GM18868 (cell line): Measurements from ENCODE around the gene FREM1.
A peak's percentile ranks its signal among the peaks of the same experiment; 100 is the strongest.

Experiments
- ATAC-seq: cut with Tn5 transposase; IDR thresholded peaks from one replicate; pipeline ENCODE4 v1.9.1; 2021; ENCODE audit warnings: mild to moderate bottlenecking, moderate library complexity; ENCODE audit not compliant: unreplicated experiment

FREM1 gene

DNA sequence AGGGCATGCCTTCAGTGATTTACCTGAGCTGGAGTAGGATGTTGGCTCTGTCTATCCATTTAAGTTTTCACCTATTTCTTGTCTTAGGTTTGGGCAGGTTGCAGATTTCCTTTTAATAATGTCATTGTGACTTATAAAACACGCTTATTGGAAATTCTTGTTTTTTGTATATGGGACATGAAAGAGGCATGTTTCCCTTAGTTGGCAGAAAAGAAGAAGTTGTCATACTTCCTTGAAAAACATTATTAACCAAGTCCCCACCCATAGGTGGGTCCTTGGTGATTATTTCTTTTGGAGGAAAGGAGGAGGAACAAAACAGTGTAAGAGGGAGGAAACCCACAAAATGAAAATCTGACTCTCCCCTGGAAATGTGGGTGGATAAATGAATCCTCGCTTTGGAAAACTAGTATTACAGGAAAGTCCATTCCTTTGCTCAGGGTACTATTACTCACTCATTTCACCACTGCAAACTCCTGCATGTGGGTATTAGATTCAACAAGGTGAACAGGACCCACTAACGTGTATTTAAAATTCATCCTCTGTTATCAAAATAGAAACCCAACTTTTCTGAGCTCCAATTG is 197.0 kb downstream of the FREM1 start:
- no peak for ATAC-seq

DNA sequence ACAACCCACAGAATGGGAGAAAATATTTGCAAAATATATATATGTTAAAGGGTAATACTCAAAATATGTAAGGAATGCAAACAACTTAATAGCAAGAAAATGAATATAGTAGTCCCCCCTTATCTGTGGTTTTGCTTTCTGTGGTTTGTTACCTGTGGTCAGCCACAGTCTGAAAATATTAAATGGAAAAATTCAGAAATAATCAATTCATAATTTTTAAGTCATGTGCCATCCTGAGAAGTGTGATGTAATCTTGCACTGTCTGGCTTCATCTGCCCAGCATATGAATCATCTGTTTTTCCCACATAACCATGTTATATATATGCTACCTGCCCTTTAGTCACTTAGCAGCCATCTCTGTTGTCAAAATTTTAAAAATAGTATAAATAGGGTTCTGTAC is 199.4 kb downstream of the FREM1 start:
- ATAC-seq = no peak

DNA sequence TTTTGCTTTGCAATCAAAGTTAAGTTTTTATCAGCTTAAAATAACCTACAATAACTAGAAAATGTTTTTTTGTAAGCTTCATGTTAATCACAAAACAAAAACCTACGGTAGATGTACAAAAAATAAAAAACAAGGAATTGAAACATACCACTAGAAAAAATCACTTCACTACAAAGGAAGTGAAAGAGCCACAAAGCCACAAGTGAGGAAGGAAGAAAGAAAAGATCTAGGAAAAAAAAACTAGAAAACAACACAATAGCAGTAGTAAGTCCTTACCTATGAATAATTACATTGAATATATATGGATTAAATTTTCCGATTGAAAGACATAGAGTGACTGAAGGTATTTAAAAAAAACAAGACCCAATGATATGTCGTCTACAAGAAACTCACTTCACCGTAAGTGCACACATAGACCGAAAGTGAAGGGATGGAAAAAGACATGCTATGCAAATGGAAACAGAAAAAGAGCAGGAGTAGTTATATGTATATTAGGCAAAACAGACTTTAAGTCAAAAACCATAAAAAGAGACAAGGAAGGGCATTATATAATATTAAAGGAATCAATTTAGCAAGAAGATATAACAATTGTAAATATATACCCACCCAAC is 203.6 kb downstream of the FREM1 start:
- peak; percentile 77 for ATAC-seq

DNA sequence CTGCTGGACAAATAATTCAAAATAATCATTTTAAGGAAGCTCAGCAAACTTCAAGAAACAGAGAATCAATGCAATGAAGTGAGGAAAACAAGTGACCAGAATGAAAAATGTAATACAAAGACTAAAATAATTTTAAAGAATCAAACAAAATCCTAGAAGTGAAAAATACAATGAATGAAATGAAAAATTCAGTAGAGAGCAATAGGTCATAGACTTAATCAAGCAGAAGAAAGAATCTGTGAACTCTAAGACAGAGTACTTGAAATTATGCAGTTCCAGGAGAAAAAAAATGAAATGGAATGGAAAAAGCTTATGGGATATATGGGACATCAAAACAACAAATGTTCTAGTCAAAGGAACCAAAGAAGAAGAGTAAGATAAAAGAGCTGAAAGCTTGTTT is 205.1 kb downstream of the FREM1 start:
- ATAC-seq = no peak

DNA sequence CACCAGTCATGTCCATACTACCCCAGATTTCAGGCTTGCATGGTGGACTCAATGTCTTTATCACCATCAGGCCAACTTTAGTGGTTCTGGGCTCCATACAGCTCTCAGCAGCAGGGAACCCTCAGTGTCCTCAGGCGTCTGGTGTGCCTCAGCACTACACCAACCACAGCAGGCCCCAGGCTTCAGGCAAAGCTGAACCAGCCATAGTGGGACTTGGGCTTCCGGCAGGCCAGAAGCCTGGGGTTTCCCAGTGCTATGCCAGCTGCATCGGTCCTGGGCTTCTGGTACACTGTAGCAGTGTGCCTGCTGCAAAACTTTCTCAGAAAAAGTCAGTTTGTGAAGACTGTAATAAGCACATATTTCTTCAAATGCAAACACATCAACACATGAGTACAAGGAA is 205.9 kb downstream of the FREM1 start:
- no peak for ATAC-seq

DNA sequence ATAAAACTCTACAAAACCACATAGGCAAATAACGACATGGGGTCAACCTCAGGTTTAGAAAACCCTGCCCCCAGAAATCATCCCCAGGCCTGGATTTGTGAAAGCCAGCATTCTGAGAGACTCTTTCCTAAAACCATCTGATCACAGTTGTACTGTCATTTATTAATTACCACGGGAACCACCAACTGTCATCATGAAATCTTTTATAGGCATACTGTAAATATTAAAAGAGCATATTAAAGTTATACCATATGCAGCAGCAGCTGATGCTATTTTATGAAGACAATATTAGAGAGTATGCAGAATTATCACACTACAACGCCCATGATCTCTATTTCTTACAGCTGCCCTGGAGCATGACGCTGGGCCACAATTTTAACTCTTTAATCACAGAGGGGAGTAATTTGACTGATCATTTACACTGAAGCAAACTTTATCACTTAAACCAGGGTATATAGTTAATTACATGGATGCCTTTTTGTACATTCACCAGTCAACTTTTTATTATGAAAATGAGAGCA is 208.0 kb downstream of the FREM1 start:
- no peak for ATAC-seq

DNA sequence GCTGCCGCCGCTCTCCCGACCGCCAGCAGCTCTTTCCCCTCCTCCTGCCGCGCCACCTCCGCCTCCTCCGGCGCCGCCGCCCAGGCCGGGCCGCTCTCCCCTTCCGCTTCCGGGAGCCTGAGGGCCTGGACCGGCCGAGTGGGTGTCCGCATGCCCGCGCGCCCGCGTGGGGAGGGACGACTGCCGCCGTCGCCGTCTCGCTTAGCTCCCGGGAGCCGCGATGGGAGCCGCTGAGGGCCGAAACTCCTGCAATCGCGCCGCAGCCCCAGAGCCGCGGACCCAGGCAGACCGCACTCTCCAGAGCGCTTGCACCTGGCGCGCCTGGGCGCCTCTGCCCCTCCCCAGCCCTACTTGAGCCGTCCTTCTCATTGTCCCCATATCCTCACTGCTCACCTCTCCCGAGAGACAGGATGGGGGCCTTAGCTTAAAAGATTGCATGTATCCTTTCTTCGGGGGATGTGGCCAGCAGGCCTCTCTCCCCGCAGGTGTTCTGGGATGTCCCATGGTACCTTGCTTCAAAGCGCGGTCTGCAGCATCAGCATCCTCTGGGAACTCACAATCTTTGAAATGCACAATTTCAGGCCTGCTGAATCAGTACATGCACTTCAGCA is 216.9 kb downstream of the FREM1 start, which contains the start of gene ZDHHC21:
TSS of gene ZDHHC21 (minus strand) at position 182 of the 611 bp plus-strand sequence. CDS start 19,092 bp downstream, outside the sequence.
- peak; percentile 84 for ATAC-seq

DNA sequence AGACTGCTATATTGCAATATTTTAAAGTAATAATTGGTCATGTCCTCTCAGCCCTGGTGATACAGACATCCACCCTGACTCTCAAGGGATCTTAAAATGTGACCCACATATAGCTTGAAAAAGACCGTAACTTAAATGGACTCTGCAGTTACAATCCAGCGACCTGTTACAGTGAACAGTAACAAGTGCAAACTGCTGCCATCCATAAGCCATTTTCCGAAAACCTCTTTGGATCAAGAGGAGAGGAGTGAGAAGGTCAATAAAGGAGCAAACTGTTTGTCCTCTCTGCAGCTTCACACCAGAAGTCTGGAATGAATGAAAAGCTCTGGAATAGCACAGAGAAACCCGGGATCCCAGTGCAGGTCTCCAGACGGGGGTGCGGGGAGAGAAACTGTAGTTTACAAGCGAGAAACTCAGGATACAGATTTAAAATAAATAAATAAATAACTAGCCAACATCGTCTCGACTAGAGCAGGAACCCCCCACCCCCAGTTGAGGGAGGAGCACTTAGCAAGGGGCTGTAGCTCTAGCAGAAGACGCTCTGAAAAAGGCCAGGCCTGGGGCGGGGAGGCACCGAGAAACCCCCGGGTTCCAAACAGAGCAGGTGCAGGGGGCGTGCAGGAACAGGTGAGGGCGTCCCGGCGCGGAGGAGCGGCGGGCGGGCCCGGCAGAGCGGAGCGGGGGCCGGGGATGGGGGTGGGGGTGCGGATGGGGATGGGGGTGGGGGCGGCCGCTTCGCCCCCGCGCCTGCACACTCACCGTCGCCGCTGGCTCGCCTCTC is 217.6 kb downstream of the FREM1 start:
- peak; percentile 56 for ATAC-seq

DNA sequence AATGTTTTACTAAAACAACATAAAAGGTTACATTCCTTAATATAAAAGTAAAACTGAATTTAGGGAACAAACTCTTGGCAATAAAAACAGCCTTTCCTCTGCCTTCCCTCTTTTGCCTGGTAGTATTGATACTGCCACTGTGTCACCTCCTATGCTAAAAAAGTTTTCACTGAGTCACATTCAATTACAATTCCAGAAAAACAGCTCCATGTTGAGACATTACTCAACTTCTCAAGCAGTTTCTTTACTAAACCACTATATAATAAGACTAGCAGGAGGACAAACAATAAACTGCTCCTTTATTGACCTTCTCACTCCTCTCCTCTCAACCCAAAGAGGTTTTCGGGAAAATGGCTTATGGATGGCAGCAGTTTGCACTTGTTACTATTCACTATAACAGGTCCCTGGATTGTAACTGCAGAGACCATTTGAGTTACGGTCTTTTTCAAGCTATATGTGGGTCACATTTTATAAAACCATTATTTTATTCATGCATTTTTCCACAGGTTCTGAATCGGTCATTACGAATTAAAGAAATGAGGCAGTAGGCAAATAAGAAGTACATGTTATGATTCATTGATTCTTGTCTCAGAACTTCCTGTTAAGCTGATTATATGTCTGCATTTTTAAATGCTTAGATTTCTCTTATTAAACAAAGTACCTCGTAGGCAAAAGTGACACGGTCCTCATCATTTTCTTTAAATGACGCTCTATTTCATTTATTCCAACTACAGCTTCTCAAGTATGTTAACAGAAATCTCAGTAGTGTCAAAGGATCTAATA is 219.1 kb downstream of the FREM1 start:
- ATAC-seq = no peak

DNA sequence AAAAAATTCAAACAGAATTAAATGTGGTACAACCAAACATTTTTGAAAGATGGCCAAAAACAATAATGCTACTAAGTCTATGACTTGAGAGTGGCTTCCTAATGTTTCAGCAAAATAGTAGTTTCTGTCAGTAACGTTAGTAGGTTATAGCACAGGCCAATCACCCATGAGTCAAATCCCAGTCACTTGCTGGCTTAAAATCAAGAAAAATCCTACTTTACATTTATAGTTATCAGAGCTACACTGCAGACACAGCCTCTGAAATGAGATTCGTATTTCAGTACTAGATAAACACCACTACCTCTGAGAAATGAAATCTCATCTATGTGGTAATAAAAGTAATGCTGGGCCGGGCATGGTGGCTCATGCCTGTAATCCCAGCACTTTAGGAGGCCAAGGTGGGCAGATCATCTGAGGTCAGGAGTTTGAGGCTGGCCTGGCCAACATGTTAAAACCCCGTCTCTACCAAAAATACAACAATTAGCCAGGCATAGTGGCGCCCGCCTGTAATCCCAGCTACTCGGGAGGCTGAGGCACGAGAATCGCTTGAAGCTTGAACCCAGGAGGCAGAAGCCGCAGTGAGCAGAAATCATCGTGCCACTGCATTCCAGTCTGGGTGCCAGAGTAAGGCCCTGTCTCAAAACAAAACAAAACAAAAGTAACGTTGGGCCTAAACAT is 223.0 kb downstream of the FREM1 start:
- ATAC-seq = no peak

DNA sequence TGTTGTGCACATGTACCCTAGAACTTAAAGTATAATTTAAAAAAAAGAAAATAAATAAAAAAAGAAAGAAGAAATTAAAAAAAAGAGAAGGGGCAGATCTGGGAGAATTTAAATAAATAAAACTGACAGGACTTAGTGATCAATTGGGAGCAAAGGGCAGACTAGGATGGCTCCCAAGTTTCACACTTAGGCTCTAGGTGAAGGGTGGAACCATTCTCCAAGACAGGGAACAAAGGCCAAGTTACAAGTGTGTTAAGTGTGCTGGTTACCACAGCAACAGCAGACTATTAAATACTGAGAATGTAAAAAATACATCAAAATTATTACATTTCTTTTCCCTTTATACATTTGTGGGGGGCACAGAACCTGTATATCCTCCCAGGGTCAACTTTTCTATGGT is 224.1 kb downstream of the FREM1 start:
- ATAC-seq = no peak
